GM19193 (cell line): ENCODE measurements around the gene RP9.

Experiments
- POLR2A ChIP-seq: IDR thresholded peaks from 4 replicates; pipeline ENCODE4 v1.6.1; 2011; ENCODE audit not compliant: insufficient read depth, insufficient read length; ENCODE audit errors: extremely low read depth

RP9 gene

GRCh38 chr7:33118383-33118782 is 9.2 kb upstream of the RP9 start:
- no peak for TF ChIP-seq POLR2A

GRCh38 chr7:33114976-33115375 is 5.8 kb upstream of the RP9 start:
- no peak for TF ChIP-seq POLR2A

- no peak for TF ChIP-seq POLR2A
Observed at GRCh38 chr7:33111614-33112013, 2.4 kb upstream of the RP9 start.

- TF ChIP-seq POLR2A = no peak
Observed at GRCh38 chr7:33109758-33110238, 594 bp upstream of the RP9 start.

- no peak for TF ChIP-seq POLR2A
Observed at GRCh38 chr7:33108554-33109004, 625 bp downstream of the RP9 start.

GRCh38 chr7:33107136-33108066 is 1.8 kb downstream of the RP9 start:
- no peak for TF ChIP-seq POLR2A

- TF ChIP-seq POLR2A = no peak
Observed at GRCh38 chr7:33101906-33102305, 7.3 kb downstream of the RP9 start.

GRCh38 chr7:33100770-33101169 is 8.4 kb downstream of the RP9 start:
- TF ChIP-seq POLR2A = no peak

- TF ChIP-seq POLR2A = no peak
Observed at GRCh38 chr7:33099154-33099940, 9.9 kb downstream of the RP9 start.

- no peak for TF ChIP-seq POLR2A
Observed at GRCh38 chr7:33093266-33093665, 15.9 kb downstream of the RP9 start.

- TF ChIP-seq POLR2A = no peak
Observed at GRCh38 chr7:33091641-33092191, 17.5 kb downstream of the RP9 start.

GRCh38 chr7:33091111-33091531 is 18.1 kb downstream of the RP9 start:
- TF ChIP-seq POLR2A = no peak

- no peak for TF ChIP-seq POLR2A
Observed at GRCh38 chr7:33089142-33089541, 20.1 kb downstream of the RP9 start.

GRCh38 chr7:33087858-33088257 is 21.3 kb downstream of the RP9 start:
- TF ChIP-seq POLR2A = no peak

GRCh38 chr7:33087356-33087755 is 21.8 kb downstream of the RP9 start:
- TF ChIP-seq POLR2A = no peak
